Measurements from ENCODE around the gene KCNJ6.

DNA sequence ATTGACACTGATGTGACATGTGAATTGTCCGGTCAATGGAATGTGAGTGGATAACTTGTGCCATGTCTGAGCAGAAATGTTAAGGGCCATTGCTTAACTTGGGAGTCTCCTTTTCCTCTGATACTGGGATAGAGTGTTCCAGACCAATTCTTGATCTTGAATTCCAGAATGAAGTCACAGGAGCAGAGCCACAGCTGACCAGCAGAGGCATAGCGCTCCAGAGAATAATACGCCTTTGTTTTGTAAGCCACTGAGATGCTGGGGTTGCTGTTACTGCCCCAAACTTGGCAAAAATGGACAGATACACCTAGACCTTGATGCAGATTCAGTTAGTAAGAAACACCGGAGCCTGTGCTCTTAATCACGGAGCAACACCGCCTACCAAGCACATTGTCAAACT, 6.3 kb downstream of the KCNJ6 start:
- TF ChIP-seq POLR2AphosphoS5 (IDR thresholded peaks at IDR 0.05; ENCODE audit: insufficient read depth in 1 of 2, low read depth in 1 of 2) (no peak), POLR2A (IDR thresholded peaks at IDR 0.05) (no peak)
